ENCODE data around the gene PLSCR1. TPM values are rescaled to one million over a fixed set of nuclear protein-coding genes. Genes with fewer than 3 reads are reported as not detected.

Gene PLSCR1
- total and polyA plus RNA-seq, 2 donors (not counting 1 experiment from before 2014, with no cell fraction given) = 16.8 to 44.6 TPM

DNA sequence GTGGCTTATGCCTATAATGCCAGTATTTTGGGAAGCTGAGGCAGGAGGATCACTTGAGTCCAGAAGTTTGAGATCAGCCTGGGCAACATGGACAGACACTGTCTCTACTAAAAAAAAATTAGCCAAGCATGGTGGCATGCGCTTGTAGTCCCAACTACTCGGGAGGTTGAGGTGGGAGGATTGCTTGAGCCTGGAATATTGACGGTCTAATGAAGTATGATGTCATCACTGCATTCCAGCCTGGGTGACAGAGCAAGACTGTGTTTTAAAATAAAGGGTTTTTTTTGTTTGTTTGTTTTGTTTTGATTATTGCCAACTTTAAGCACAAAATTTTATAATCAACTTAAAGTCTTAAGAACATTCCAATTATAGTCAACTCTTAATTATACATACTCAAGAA, 6.8 kb downstream of the PLSCR1 start:
- ChIA-PET POLR2A (no interaction called here), CTCF (no interaction called here)
- H3K4me2 ChIP-seq (replicated peaks; ENCODE audit: low read depth, low read length, poor library complexity, severe bottlenecking) = no peak overlapping the region
- no peak overlapping the region for H3K4me3 ChIP-seq (ENCODE audit: control extremely low read depth in 1 of 5, extremely low read depth in 1 of 5, insufficient read depth in 1 of 5, low read depth in 2 of 5, low read length in 4 of 5)
- WGBS (ENCODE audit: insufficient coverage) = no CpG with 5 or more reads among the region's 3 CpGs
- TF ChIP-seq, protein P1, sequence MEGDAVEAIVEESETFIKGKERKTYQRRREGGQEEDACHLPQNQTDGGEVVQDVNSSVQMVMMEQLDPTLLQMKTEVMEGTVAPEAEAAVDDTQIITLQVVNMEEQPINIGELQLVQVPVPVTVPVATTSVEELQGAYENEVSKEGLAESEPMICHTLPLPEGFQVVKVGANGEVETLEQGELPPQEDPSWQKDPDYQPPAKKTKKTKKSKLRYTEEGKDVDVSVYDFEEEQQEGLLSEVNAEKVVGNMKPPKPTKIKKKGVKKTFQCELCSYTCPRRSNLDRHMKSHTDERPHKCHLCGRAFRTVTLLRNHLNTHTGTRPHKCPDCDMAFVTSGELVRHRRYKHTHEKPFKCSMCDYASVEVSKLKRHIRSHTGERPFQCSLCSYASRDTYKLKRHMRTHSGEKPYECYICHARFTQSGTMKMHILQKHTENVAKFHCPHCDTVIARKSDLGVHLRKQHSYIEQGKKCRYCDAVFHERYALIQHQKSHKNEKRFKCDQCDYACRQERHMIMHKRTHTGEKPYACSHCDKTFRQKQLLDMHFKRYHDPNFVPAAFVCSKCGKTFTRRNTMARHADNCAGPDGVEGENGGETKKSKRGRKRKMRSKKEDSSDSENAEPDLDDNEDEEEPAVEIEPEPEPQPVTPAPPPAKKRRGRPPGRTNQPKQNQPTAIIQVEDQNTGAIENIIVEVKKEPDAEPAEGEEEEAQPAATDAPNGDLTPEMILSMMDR (IDR thresholded peaks at IDR 0.05) = no peak
- TF ChIP-seq EZH2 (IDR thresholded peaks at IDR 0.05; ENCODE audit: borderline replicate concordance, insufficient read depth, low read depth, low read length, poor library complexity, severe bottlenecking) = no peak
- H3K79me2 ChIP-seq (ENCODE audit: control insufficient read depth, insufficient read depth, low read length) = peaks cover 65% of the 10 kb centered on the region
- H3K27ac Mint-ChIP-seq = no peak overlapping the region
- H3K9me3 ChIP-seq (ENCODE audit: control extremely low read depth in 1 of 3, control insufficient read depth in 2 of 3, insufficient read depth in 1 of 3, low read length in 2 of 3) = no peaks in the 10 kb centered on the region
- DNase-seq (no peak), ATAC-seq (ENCODE audit: low read depth) (no peak)
- H3K27ac ChIP-seq (ENCODE audit: low read length in 2 of 2) = no peak overlapping the region
- peaks cover 0 to under 1% of the 10 kb centered on the region in 2 experiments for H3K36me3 ChIP-seq (replicated peaks in 1 of 2; ENCODE audit: control extremely low read depth in 1 of 2, control insufficient read depth in 1 of 2, extremely low read depth in 1 of 2, insufficient read depth in 2 of 2, low read length in 1 of 2)
- H3K9me3 Mint-ChIP-seq (ENCODE audit: insufficient read depth) = no peaks in the 10 kb centered on the region
- intact Hi-C loops (cut with micrococcal nuclease) = no loop called here
- H3K9ac ChIP-seq (ENCODE audit: low read length) = no peak overlapping the region
- H3K27me3 ChIP-seq (replicated peaks in 1 of 4; ENCODE audit: control extremely low read depth in 1 of 4, control insufficient read depth in 3 of 4, insufficient read depth in 4 of 4, low read length in 3 of 4) = no peaks in the 10 kb centered on the region
- H3K4me3 Mint-ChIP-seq = no peak overlapping the region
- H3K4me1 Mint-ChIP-seq = peaks cover 47% of the 10 kb centered on the region
- no peak overlapping the region for H2AFZ ChIP-seq (ENCODE audit: insufficient read depth, low read depth, low read length, poor library complexity, severe bottlenecking)
- H3K27me3 Mint-ChIP-seq = no peaks in the 10 kb centered on the region
- no peaks in the 10 kb centered on the region for H4K20me1 ChIP-seq (ENCODE audit: control insufficient read depth, insufficient read depth, low read length, poor library complexity, severe bottlenecking)
- H3K4me1 ChIP-seq (ENCODE audit: control insufficient read depth in 2 of 2, insufficient read depth in 2 of 2, low read length in 2 of 2) = peaks cover 19 to 35% of the 10 kb centered on the region in 2 donors

DNA sequence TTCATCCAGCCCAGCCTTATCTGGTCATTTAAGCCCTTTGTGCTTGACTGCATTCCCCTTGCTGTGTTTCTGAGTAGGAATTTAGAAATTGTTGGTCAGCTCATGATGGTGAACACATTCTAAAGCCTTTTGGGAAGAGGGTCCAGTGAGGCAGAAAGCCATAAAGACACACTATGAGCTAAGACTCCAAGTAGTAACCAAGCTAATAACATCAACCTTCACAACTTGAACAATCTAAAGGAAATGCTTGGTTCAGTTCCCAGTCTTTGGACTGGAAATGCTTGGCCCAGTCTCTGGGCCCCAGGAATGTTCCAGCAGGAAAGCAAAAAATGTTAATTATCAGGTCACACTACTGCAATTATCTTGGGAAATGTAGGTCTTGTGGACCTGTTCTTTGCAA, 7.7 kb downstream of the PLSCR1 start:
- CTCF ChIA-PET = no interaction called here
- H3K79me2 ChIP-seq (ENCODE audit: control insufficient read depth, insufficient read depth, low read length) = peaks cover 57% of the 10 kb centered on the region
- TF ChIP-seq, protein P1 (IDR thresholded peaks at IDR 0.05) = no peak
- no peak for TF ChIP-seq EZH2 (IDR thresholded peaks at IDR 0.05; ENCODE audit: borderline replicate concordance, insufficient read depth, low read depth, low read length, poor library complexity, severe bottlenecking)
- ATAC-seq (ENCODE audit: low read depth) (no peak), DNase-seq (no peak)
- H3K9me3 ChIP-seq (ENCODE audit: control extremely low read depth in 1 of 3, control insufficient read depth in 2 of 3, insufficient read depth in 1 of 3, low read length in 2 of 3) = no peaks in the 10 kb centered on the region
- intact Hi-C loops (cut with micrococcal nuclease) = no loop called here
- H3K4me3 Mint-ChIP-seq = no peak overlapping the region
- H2AFZ ChIP-seq (ENCODE audit: insufficient read depth, low read depth, low read length, poor library complexity, severe bottlenecking) = no peak overlapping the region
- H3K27me3 ChIP-seq (replicated peaks in 1 of 4; ENCODE audit: control extremely low read depth in 1 of 4, control insufficient read depth in 3 of 4, insufficient read depth in 4 of 4, low read length in 3 of 4) = no peaks in the 10 kb centered on the region
- H3K27ac ChIP-seq (ENCODE audit: low read length in 2 of 2) = no peak overlapping the region
- no peaks in the 10 kb centered on the region for H3K27me3 Mint-ChIP-seq
- POLR2A ChIA-PET = no interaction called here
- no peak overlapping the region for H3K27ac Mint-ChIP-seq
- H3K4me2 ChIP-seq (replicated peaks; ENCODE audit: low read depth, low read length, poor library complexity, severe bottlenecking) = no peak overlapping the region
- H3K4me1 ChIP-seq (ENCODE audit: control insufficient read depth in 2 of 2, insufficient read depth in 2 of 2, low read length in 2 of 2) = peaks cover 11 to 26% of the 10 kb centered on the region in 2 donors
- H3K36me3 ChIP-seq (replicated peaks in 1 of 2; ENCODE audit: control extremely low read depth in 1 of 2, control insufficient read depth in 1 of 2, extremely low read depth in 1 of 2, insufficient read depth in 2 of 2, low read length in 1 of 2) = peaks cover 3 to 7% of the 10 kb centered on the region in 2 experiments
- no peak overlapping the region for H3K4me3 ChIP-seq (ENCODE audit: control extremely low read depth in 1 of 5, extremely low read depth in 1 of 5, insufficient read depth in 1 of 5, low read depth in 2 of 5, low read length in 4 of 5)
- no peak overlapping the region for H3K9ac ChIP-seq (ENCODE audit: low read length)
- no peaks in the 10 kb centered on the region for H4K20me1 ChIP-seq (ENCODE audit: control insufficient read depth, insufficient read depth, low read length, poor library complexity, severe bottlenecking)
- H3K4me1 Mint-ChIP-seq = peaks cover 38% of the 10 kb centered on the region
- no peaks in the 10 kb centered on the region for H3K9me3 Mint-ChIP-seq (ENCODE audit: insufficient read depth)
